Subcutaneous abdominal adipose tissue (tissue), 5 donors: Measurements from ENCODE around the gene TMEM121.
"Not testable (repeated sequence)": the region's sequence is repeated elsewhere in the genome, so short reads cannot be mapped to it uniquely, and the experiment has no call there.

Source experiments
- H3K27ac ChIP-seq: one replicate; pipeline ENCODE4 v1.7.0; 2013; ENCODE audit warnings: low read depth, mild to moderate bottlenecking, inconsistent platforms, low read length, moderate library complexity
- H3K27me3 ChIP-seq, 5 donors: one replicate each; pipeline ENCODE4 v1.7.0; 2013; ENCODE audit warnings: low read length in 5 of 5, inconsistent platforms in 1 of 5; ENCODE audit not compliant: control insufficient read depth in 5 of 5, insufficient read depth in 4 of 5
- H3K36me3 ChIP-seq, 5 donors: one replicate each; pipeline ENCODE4 v1.7.0; 2013; ENCODE audit warnings: low read length in 5 of 5; ENCODE audit not compliant: control insufficient read depth in 5 of 5, insufficient read depth in 5 of 5
- H3K4me1 ChIP-seq, 5 donors: one replicate each; pipeline ENCODE4 v1.7.0; 2013; ENCODE audit warnings: low read length in 5 of 5, mild to moderate bottlenecking in 3 of 5, moderate library complexity in 1 of 5; ENCODE audit not compliant: control insufficient read depth in 5 of 5, insufficient read depth in 5 of 5
- H3K4me3 ChIP-seq, 5 donors: one replicate each; pipeline ENCODE4 v1.7.0; 2013; ENCODE audit warnings: low read length in 5 of 5, low read depth in 1 of 5
- H3K9ac ChIP-seq, 5 donors: one replicate each; pipeline ENCODE4 v1.7.0; 2013; ENCODE audit warnings: low read length in 5 of 5, mild to moderate bottlenecking in 4 of 5, moderate library complexity in 3 of 5
- H3K9me3 ChIP-seq, 5 donors: one replicate each; pipeline ENCODE4 v1.7.0; 2013; ENCODE audit warnings: low read length in 5 of 5; ENCODE audit not compliant: control insufficient read depth in 5 of 5
- donor health status: healthy.
- donor health status: healthy.
- donor health status: healthy.
- donor health status: healthy.
- donor health status: healthy.

The TMEM121 gene

DNA sequence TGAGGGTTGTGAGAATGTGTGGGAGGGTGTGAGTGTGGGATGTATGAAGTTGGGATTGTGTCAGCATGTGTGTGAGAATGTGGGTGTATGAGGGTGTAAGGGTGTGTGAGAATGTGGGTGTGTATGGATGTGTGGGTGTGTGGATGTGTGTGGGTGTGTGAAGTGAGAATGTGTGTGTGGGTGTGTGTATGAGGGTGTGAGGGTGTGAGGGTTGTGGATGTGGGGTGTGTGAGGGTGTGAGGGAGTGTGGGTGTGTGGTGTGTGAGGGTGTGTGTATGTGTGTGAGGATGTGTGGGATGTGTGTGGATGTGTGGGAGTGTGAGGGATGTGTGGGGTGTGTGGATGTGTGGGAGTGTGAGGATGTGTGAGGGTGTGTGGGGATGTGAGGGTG lies 37.0 kb downstream of the TMEM121 start:
- no peak overlapping the region for H3K27ac ChIP-seq
- H3K27me3 ChIP-seq, result no peaks in the 10 kb centered on the region
- H3K9ac ChIP-seq, result peak overlapping the region in 1 of 5 donors; percentile 2
- no peaks in the 10 kb centered on the region for H3K36me3 ChIP-seq
- no peaks in the 10 kb centered on the region for H3K9me3 ChIP-seq
- no peaks in the 10 kb centered on the region for H3K4me1 ChIP-seq
- H3K4me3 ChIP-seq, result no peak overlapping the region

DNA sequence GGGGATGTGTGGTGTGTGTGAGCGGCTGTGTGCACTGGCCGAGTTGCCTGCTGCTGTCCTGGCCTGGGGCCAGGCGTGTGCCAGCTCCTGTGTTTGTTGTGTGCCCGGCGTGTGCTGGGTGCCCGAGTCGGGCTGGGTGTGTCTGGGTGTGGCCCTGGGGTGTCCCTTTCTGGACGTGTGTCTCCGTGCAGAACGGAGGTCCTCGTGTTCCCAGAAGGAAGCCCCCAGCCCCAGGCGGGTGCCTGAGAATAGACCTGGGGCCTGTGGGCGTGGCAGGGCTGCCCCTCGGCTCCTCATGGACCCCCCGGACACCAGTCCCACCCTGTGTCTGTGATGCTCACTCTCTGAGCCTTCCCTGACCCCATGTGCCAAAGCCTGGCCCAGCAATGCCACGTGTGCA lies 38.2 kb downstream of the TMEM121 start:
- H3K27ac ChIP-seq, H3K9me3 ChIP-seq, H3K4me3 ChIP-seq, H3K4me1 ChIP-seq, H3K9ac ChIP-seq, H3K36me3 ChIP-seq, H3K27me3 ChIP-seq: not testable (repeated sequence)

- not testable (repeated sequence) for H3K9ac ChIP-seq, H3K27ac ChIP-seq, H3K4me3 ChIP-seq, H3K4me1 ChIP-seq, H3K36me3 ChIP-seq, H3K27me3 ChIP-seq, H3K9me3 ChIP-seq
Observed at GRCh38 chr14:105565185-105565919, 39.0 kb downstream of the TMEM121 start.

DNA sequence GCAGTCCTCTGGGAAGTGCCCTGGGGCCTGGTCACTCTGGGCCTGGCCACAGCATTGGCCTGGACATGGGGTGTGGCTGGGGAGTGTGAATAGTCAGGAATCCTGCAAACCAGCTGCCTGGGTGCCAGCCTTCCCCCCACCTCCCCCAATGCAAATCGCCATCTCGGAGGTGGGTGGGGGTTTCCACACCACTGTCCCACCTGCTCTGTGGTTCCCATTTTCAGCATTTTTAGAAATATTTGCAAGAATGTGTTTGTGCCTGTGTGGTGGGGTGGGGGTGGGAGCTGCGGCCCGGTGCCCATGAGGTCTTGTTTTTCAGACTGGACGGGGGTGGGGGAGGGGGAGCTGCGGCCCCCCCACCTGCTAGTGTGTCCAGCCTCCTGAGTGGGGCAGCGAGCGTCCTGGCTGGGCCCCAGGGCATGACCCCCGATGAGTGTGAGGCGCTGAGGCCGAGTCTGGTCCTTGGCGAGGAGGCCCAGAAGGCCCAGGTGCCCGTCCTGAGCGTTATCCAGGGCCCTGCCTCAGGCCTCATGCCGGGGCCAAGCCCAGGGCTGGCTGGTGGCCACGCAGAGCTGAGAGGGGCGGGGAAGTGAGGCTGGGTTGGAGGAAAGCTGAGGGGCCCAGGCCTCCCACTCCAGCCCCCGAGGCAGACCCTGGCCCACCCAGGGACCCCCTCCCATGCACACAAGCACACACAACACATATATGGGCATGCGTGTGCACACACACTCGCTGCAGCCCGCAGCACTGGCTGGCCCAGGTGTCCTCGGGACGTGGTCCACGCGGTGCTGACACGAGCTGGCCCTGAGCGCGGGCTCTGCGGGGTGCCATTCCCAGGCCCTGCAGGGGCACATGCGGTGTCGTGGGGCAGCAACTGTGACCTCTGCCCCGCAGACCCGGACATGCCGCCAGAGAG lies 40.1 kb downstream of the TMEM121 start:
- H3K27me3 ChIP-seq, H3K27ac ChIP-seq, H3K4me1 ChIP-seq, H3K36me3 ChIP-seq, H3K9me3 ChIP-seq, H3K9ac ChIP-seq, H3K4me3 ChIP-seq: not testable (repeated sequence)

GRCh38 chr14:105567164-105568103 lies 41.1 kb downstream of the TMEM121 start:
- H3K4me1 ChIP-seq, H3K9ac ChIP-seq, H3K36me3 ChIP-seq, H3K27me3 ChIP-seq, H3K9me3 ChIP-seq, H3K4me3 ChIP-seq, H3K27ac ChIP-seq: not testable (repeated sequence)

- not testable (repeated sequence) for H3K4me3 ChIP-seq
Observed at GRCh38 chr14:105568140-105568843, 41.9 kb downstream of the TMEM121 start.

DNA sequence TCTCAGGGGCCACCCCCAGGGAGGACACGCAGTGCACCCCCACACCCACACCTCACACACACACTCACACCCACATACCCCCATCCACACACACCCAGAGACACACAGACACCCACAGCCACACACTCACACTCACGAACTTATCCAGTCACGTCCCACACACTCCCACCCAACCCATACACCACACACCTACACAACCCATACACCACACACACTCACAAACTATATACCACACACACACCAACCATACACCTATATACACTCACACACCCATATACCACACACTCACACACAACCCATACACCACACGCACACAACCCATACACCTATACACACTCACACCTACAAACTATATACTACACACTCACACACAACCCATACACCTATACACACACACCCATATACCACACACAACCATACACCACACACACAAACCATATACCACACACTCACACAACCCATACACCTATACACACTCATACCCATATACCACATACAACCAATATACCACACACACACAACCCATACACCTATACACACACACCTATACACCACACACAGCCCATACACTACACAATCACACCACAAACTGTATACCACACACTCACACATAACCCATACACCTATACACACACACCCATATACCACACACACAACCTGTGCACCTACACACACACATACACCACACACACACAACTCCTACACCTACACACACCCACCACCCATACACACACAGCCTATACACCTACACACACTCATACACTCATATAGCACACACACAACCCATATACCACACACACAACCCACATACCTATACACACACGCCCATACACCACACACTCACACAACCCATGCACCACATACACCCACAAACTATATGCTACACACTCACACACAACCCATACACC lies 42.7 kb downstream of the TMEM121 start:
- no peaks in the 10 kb centered on the region for H3K4me1 ChIP-seq
- no peak overlapping the region for H3K27ac ChIP-seq
- no peak overlapping the region for H3K4me3 ChIP-seq
- H3K27me3 ChIP-seq, result peaks cover 0 to 6% (median 0%) of the 10 kb centered on the region in 5 donors
- no peaks in the 10 kb centered on the region for H3K9me3 ChIP-seq
- H3K9ac ChIP-seq, result no peak overlapping the region
- H3K36me3 ChIP-seq, result no peaks in the 10 kb centered on the region

More at GRCh38 chr14:105568140-105568843, 41.9 kb downstream of the TMEM121 start:
- H3K27ac ChIP-seq, H3K36me3 ChIP-seq, H3K9ac ChIP-seq, H3K27me3 ChIP-seq, H3K9me3 ChIP-seq, H3K4me1 ChIP-seq: not testable (repeated sequence)

DNA sequence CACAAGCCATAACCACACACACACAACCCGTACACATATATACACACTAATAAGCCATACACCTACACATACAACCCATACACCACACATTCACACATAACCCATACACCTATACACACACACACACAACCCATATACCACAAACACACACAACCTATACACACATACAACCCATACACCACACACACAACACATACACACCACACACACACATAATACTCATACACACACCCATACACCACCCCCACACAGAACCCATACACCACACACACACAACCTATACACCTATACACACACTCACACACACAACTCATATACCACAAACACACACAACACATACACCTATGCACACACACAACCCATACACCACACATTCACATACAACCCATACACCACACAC lies 44.1 kb downstream of the TMEM121 start:
- H3K9me3 ChIP-seq, result no peaks in the 10 kb centered on the region
- H3K36me3 ChIP-seq, result no peaks in the 10 kb centered on the region
- no peak overlapping the region for H3K9ac ChIP-seq
- H3K4me3 ChIP-seq, result no peak overlapping the region
- H3K27me3 ChIP-seq, result peaks cover 0 to 6% (median 0%) of the 10 kb centered on the region in 5 donors
- no peak overlapping the region for H3K27ac ChIP-seq
- H3K4me1 ChIP-seq, result no peaks in the 10 kb centered on the region
